IMR-90 (cell line): Measurements from ENCODE around the gene FMN2. TPM values are rescaled to one million over a fixed set of nuclear protein-coding genes. Genes with fewer than 3 reads are reported as not detected.

Experiments
- ATAC-seq: fragments of 200-7000 bp; cut with Tn5 transposase; 2 replicates; pipeline ENCODE4 v1.9.1; 2020; ENCODE audit warnings: low read depth, mild to moderate bottlenecking, moderate library complexity
- BruUV-seq: library from RNA; stranded (reverse); fragments of 400-500 nt; replicated peaks from 2 replicates; lab custom pipeline; 2021; lab: Mats Ljungman, UMichigan
- CTCF ChIA-PET: fragments of 300-600 bp; formaldehyde crosslinking; extraction: SDS; loops from one replicate; lab custom pipeline; 2021; ENCODE audit warnings: antibody characterized with exemption; lab: Yijun Ruan, JAX
- POLR2A ChIA-PET: fragments of 300-600 bp; sonication (Branson Sonifier 250); formaldehyde crosslinking; loops from one replicate; lab custom pipeline; 2022; ENCODE audit warnings: antibody characterized with exemption; ENCODE audit not compliant: unreplicated experiment; lab: Charles Lee
- DNase-seq: peaks from one replicate; pipeline ENCODE4 v3.0.0; 2013
- H2AFZ ChIP-seq: replicated peaks from 2 replicates; pipeline ENCODE3; 2013; ENCODE audit warnings: low read length, mild to moderate bottlenecking; ENCODE audit not compliant: poor library complexity
- H2AK5ac ChIP-seq: 2 replicates; pipeline ENCODE4 v1.6.1; 2013; ENCODE audit warnings: low read depth, low read length, inconsistent platforms
- H2AK9ac ChIP-seq: replicated peaks from 2 replicates; pipeline ENCODE3; 2013; ENCODE audit warnings: mild to moderate bottlenecking, low read depth, low read length, moderate library complexity; ENCODE audit not compliant: poor library complexity
- H2BK120ac ChIP-seq: 2 replicates; pipeline ENCODE4 v1.6.1; 2013; ENCODE audit warnings: low read depth, low read length, inconsistent platforms
- H2BK15ac ChIP-seq: 3 replicates; pipeline ENCODE4 v1.6.1; 2013; ENCODE audit warnings: low read depth, low read length, inconsistent platforms
- H2BK20ac ChIP-seq: 2 replicates; pipeline ENCODE4 v1.6.1; 2013; ENCODE audit warnings: low read depth, mild to moderate bottlenecking, inconsistent platforms, low read length, moderate library complexity
- H2BK5ac ChIP-seq: 2 replicates; pipeline ENCODE4 v1.6.1; 2013; ENCODE audit warnings: mild to moderate bottlenecking, low read depth, low read length, inconsistent platforms; ENCODE audit not compliant: poor library complexity, severe bottlenecking
- H3K14ac ChIP-seq: replicated peaks from 2 replicates; pipeline ENCODE4 v1.6.1; 2013; ENCODE audit warnings: low read depth, low read length, inconsistent platforms
- H3K18ac ChIP-seq: 2 replicates; pipeline ENCODE4 v1.6.1; 2013; ENCODE audit warnings: low read depth, low read length, control low read depth
- H3K23ac ChIP-seq: 2 replicates; pipeline ENCODE4 v1.6.1; 2013; ENCODE audit warnings: low read depth, low read length, inconsistent platforms
- H3K27ac ChIP-seq: 2 replicates; pipeline ENCODE4 v1.5.1; 2013; ENCODE audit warnings: mild to moderate bottlenecking, control low read depth, low read length; ENCODE audit not compliant: insufficient read depth
- H3K27me3 ChIP-seq: 2 replicates; pipeline ENCODE4 v1.6.1; 2013; ENCODE audit warnings: low read length; ENCODE audit not compliant: control insufficient read depth, insufficient read depth
- H3K36me3 ChIP-seq: 2 replicates; pipeline ENCODE4 v1.6.1; 2013; ENCODE audit warnings: low read length, mixed read lengths; ENCODE audit not compliant: control insufficient read depth, insufficient read depth
- H3K4ac ChIP-seq: 2 replicates; pipeline ENCODE4 v1.6.1; 2013; ENCODE audit warnings: low read depth, low read length, inconsistent platforms
- H3K4me1 ChIP-seq: 2 replicates; pipeline ENCODE4 v1.6.1; 2013; ENCODE audit warnings: low read length, mixed read lengths; ENCODE audit not compliant: control insufficient read depth, insufficient read depth
- H3K4me2 ChIP-seq: 2 replicates; pipeline ENCODE4 v1.6.1; 2013; ENCODE audit warnings: low read depth, mild to moderate bottlenecking, control low read depth, low read length, moderate library complexity
- H3K4me3 ChIP-seq: 2 replicates; pipeline ENCODE4 v1.5.1; 2013; ENCODE audit warnings: low read depth, mild to moderate bottlenecking, control low read depth, low read length, moderate library complexity; ENCODE audit not compliant: insufficient read depth
- H3K56ac ChIP-seq: 2 replicates; pipeline ENCODE4 v1.6.1; 2013; ENCODE audit warnings: low read length, inconsistent platforms; ENCODE audit not compliant: insufficient read depth; ENCODE audit errors: extremely low read depth
- H3K79me1 ChIP-seq, 2 experiments: 2 replicates each; pipeline ENCODE4 v1.6.1; 2013; ENCODE audit warnings: low read length in 2 of 2, inconsistent platforms in 1 of 2, low read depth in 1 of 2
- H3K9ac ChIP-seq: 2 replicates; pipeline ENCODE4 v1.6.1; 2013; ENCODE audit warnings: low read depth, low read length, control low read depth
- H3K9me1 ChIP-seq: 2 replicates; pipeline ENCODE4 v1.6.1; 2013; ENCODE audit warnings: low read length, inconsistent platforms; ENCODE audit not compliant: insufficient read depth
- H3K9me3 ChIP-seq: 2 replicates; pipeline ENCODE4 v1.6.1; 2013; ENCODE audit warnings: low read length; ENCODE audit not compliant: control insufficient read depth, insufficient read depth
- H4K20me1 ChIP-seq: 2 replicates; pipeline ENCODE4 v1.6.1; 2013; ENCODE audit warnings: low read length, inconsistent platforms; ENCODE audit not compliant: insufficient read depth
- H4K5ac ChIP-seq: 2 replicates; pipeline ENCODE4 v1.6.1; 2013; ENCODE audit warnings: mild to moderate bottlenecking, low read depth, low read length, control low read depth
- H4K8ac ChIP-seq, 2 experiments: 2 replicates each; pipeline ENCODE4 v1.6.1; 2013; ENCODE audit warnings: low read depth in 2 of 2, low read length in 2 of 2, control low read depth in 1 of 2, inconsistent platforms in 1 of 2
- H4K91ac ChIP-seq: 2 replicates; pipeline ENCODE4 v1.6.1; 2013; ENCODE audit warnings: low read depth, low read length, inconsistent platforms; ENCODE audit not compliant: insufficient read depth
- CEBPB ChIP-seq: IDR thresholded peaks from 2 replicates; pipeline ENCODE4 v1.6.1; 2012; ENCODE audit warnings: low read depth, low read length, improper control_type of control experiment
- CHD1 ChIP-seq: IDR thresholded peaks from 2 replicates; pipeline ENCODE4 v1.6.1; 2012; ENCODE audit warnings: low read depth, low read length, improper control_type of control experiment
- CTCF ChIP-seq: conservative IDR thresholded peaks from 2 replicates; pipeline ENCODE4 v1.5.1; 2012; ENCODE audit warnings: mild to moderate bottlenecking, low read depth, low read length, improper control_type of control experiment
- USF2 ChIP-seq: fragments of 150-350 bp; IDR thresholded peaks from 2 replicates; pipeline ENCODE4 v1.6.1; 2017; ENCODE audit warnings: mild to moderate bottlenecking, antibody characterized with exemption, low read length, low read depth
- WGBS, 2 experiments: methylation state at CpG; one replicate each; pipeline versions ENCODE4 v1.1.5 to v1.1.7; 2013; ENCODE audit warnings: missing lambda C conversion rate in 2 of 2; ENCODE audit not compliant: insufficient read length in 1 of 2; ENCODE audit errors: extremely low coverage in 2 of 2; 5-methylcytosine and 5-hydroxymethylcytosine counted together
- dilution Hi-C: fragments of 300-500 bp; cut with HindIII; formaldehyde crosslinking; loops from one replicate; pipeline ENCODE4 v1.14.3; 2018; ENCODE audit warnings: low sequenced_read_pairs; ENCODE audit not compliant: unreplicated experiment
- in situ Hi-C: fragments of 300-500 bp; cut with MboI; formaldehyde crosslinking; loops from 3 replicates; pipeline ENCODE4 v1.14.3; 2019; ENCODE audit warnings: low sequenced_read_pairs, inconsistent platforms, mixed read lengths
- intact Hi-C: fragments of 100-400 bp; cut with micrococcal nuclease; formaldehyde crosslinking; loops from 2 replicates; pipeline ENCODE4 v1.10.0; 2022
- polyA plus RNA-seq, 3 experiments: library from polyadenylated mRNA; depleted of rRNA; stranded (reverse); fragments of >200 nt; gene quantifications; 2 replicates each; pipeline ENCODE4 v1.2.3, GENCODE V29; 2012; ENCODE audit warnings: low replicate concordance in 1 of 3
- total RNA-seq: library from RNA; depleted of rRNA; stranded (reverse); fragments of >200 nt; gene quantifications from 2 replicates; pipeline ENCODE4 v1.2.3, GENCODE V29; 2012

FMN2 gene
- total and polyA plus RNA-seq, 2 of the 4 experiments (the other 2 are of a cell fraction), result 29.0 to 35.8 TPM

GRCh38 chr1:240310226-240310925 lies 218.7 kb downstream of the FMN2 start:
- in situ Hi-C loops, result no loop called here
- Histone ChIP-seq H4K5ac (no peak overlapping the region), H2BK120ac (peak overlapping the region; percentile 65; the same call in 1 of the 2 replicates), H2BK5ac (peak overlapping the region; percentile 90), H4K20me1 (no peaks in the 10 kb centered on the region), H3K23ac (peak overlapping the region; percentile 54; the same call in 1 of the 2 replicates), H2BK20ac (peak overlapping the region; percentile 56; the same call in 1 of the 2 replicates), H3K4me1 (peaks cover 22% of the 10 kb centered on the region), H3K36me3 (no peaks in the 10 kb centered on the region), H3K56ac (peak overlapping the region; percentile 59; the same call in 1 of the 2 replicates), H3K79me1 (peaks cover 18 to 41% of the 10 kb centered on the region in 2 experiments), H4K8ac (peak overlapping the region in 1 of 2 experiments; percentile 36; a peak in 1 of 4 replicates), H3K4me2 (no peak overlapping the region; the same call in 1 of the 2 replicates), H2BK15ac (0 out of 3 replicates have a peak overlapping the region, but pooled peaks have one; percentile 45), H3K27me3 (no peaks in the 10 kb centered on the region), H3K27ac (peak overlapping the region; percentile 17; the same call in 1 of the 2 replicates), H3K14ac (no peak overlapping the region), H3K9me1 (peaks cover 12% of the 10 kb centered on the region), H2AK9ac (no peak overlapping the region), H4K91ac (no peak overlapping the region; the same call in 1 of the 2 replicates), H3K18ac (no peak overlapping the region), H3K9me3 (no peaks in the 10 kb centered on the region), H3K4ac (peak overlapping the region; percentile 60; the same call in 1 of the 2 replicates), H2AFZ (no peak overlapping the region), H2AK5ac (no peak overlapping the region), H3K4me3 (no peak overlapping the region), H3K9ac (no peak overlapping the region)
- ChIA-PET POLR2A (interaction anchor here (0.6 kb wide), 1 partner anchor 288 kb away, joined by 4 read pairs; no protein-coding TSS in a partner anchor), CTCF (no interaction called here)
- intact Hi-C loops, result loop anchor here (5.0 kb wide), 2 partner anchors 42 to 118 kb away; no protein-coding TSS in a partner anchor
- peak; percentile 85 for DNase-seq
- dilution Hi-C loops, result no loop called here
- TF ChIP-seq CTCF, result no peak
- no peak for TF ChIP-seq USF2
- TF ChIP-seq CEBPB, result peak; percentile 31; the same call in 1 of the 2 replicates
- no peak for TF ChIP-seq CHD1
- no CpG with 5 or more reads among the region's 1 CpG for WGBS, 2 experiments
- ATAC-seq, result peak; percentile 59
- no TSS peak for BruUV-seq
